ENCODE results near the gene DUSP16.

GRCh38 chr12:12511021-12511783 lies 51.5 kb downstream of the DUSP16 start:
- TF ChIP-seq CTCF (conservative IDR thresholded peaks at IDR 0.05; ENCODE audit: low read depth, low read length): no peak
- no peak for TF ChIP-seq EZH2 (IDR thresholded peaks at IDR 0.05; ENCODE audit: borderline replicate concordance, low read depth, low read length, poor library complexity, severe bottlenecking)
